ENCODE results near the gene KIAA1549.
"Not testable (repeated sequence)": the region's sequence is repeated elsewhere in the genome, so short reads cannot be mapped to it uniquely, and the experiment has no call there.

KIAA1549 gene

GRCh38 chr7:138981332-138982203, at the start of gene KIAA1549:
KIAA1549 (minus strand) TSS chr7:138981389; CDS start chr7:138981269, 120 bp downstream.
- peak; percentile 3 for DNase-seq (ENCODE audit: low read depth)

- no peak for DNase-seq (ENCODE audit: low read depth)
These were observed 48.2 kb upstream of the KIAA1549 start for GRCh38 chr7:139029353-139029752.

- DNase-seq (ENCODE audit: low read depth): no peak
These were observed 45.4 kb upstream of the KIAA1549 start for GRCh38 chr7:139026551-139026950.

GRCh38 chr7:139025861-139026260, 44.7 kb upstream of the KIAA1549 start:
- DNase-seq (ENCODE audit: low read depth): not testable (repeated sequence)

- no peak for DNase-seq (ENCODE audit: low read depth)
These were observed 41.9 kb upstream of the KIAA1549 start for GRCh38 chr7:139023076-139023475.

GRCh38 chr7:139022286-139022685, 41.1 kb upstream of the KIAA1549 start:
- no peak for DNase-seq (ENCODE audit: low read depth)

GRCh38 chr7:139018910-139019309, 37.7 kb upstream of the KIAA1549 start:
- no peak for DNase-seq (ENCODE audit: low read depth)

GRCh38 chr7:139016931-139017511, 35.8 kb upstream of the KIAA1549 start:
- DNase-seq (ENCODE audit: low read depth): peak; percentile 45

- DNase-seq (ENCODE audit: low read depth): no peak
These were observed 30.2 kb upstream of the KIAA1549 start for GRCh38 chr7:139011373-139011772.

- DNase-seq (ENCODE audit: low read depth): no peak
These were observed 23.3 kb upstream of the KIAA1549 start for GRCh38 chr7:139004321-139005090.

- DNase-seq (ENCODE audit: low read depth): no peak
These were observed 18.2 kb upstream of the KIAA1549 start for GRCh38 chr7:138999414-138999813.

- no peak for DNase-seq (ENCODE audit: low read depth)
These were observed 10.9 kb upstream of the KIAA1549 start for GRCh38 chr7:138992052-138992531.

GRCh38 chr7:138987686-138988085, 6.5 kb upstream of the KIAA1549 start:
- no peak for DNase-seq (ENCODE audit: low read depth)

GRCh38 chr7:138982204-138982623, 1.0 kb upstream of the KIAA1549 start:
- DNase-seq (ENCODE audit: low read depth): no peak

GRCh38 chr7:138980563-138981291, 462 bp downstream of the KIAA1549 start:
- DNase-seq (ENCODE audit: low read depth): no peak

- no peak for DNase-seq (ENCODE audit: low read depth)
These were observed 1.1 kb downstream of the KIAA1549 start for GRCh38 chr7:138979988-138980562.

- DNase-seq (ENCODE audit: low read depth): no peak
These were observed 1.8 kb downstream of the KIAA1549 start for GRCh38 chr7:138979226-138979979.

GRCh38 chr7:138978541-138979184, 2.5 kb downstream of the KIAA1549 start:
- no peak for DNase-seq (ENCODE audit: low read depth)

- DNase-seq (ENCODE audit: low read depth): not testable (repeated sequence)
These were observed 5.0 kb downstream of the KIAA1549 start for GRCh38 chr7:138976161-138976560.

Measured in stimulated activated CD8-positive, alpha-beta memory T cell treated with anti-CD3 and anti-CD28 coated beads, Interleukin-15, amount 100 ng/mL, for 1 hour (primary cell).